Right renal cortex interstitium (tissue), 3 donors: Measurements from ENCODE around the gene MAML1. TPM values are rescaled to one million over a fixed set of nuclear protein-coding genes. Genes with fewer than 3 reads are reported as not detected.
"Not testable (repeated sequence)": the region's sequence is repeated elsewhere in the genome, so short reads cannot be mapped to it uniquely, and the experiment has no call there.

Experiments used
- DNase-seq, 3 donors: peaks; one replicate each; pipeline ENCODE4 v3.0.0-alpha.2; 2013; ENCODE audit warnings: low read depth in 3 of 3, low spot score in 2 of 3
- polyA plus RNA-seq, 3 donors: library from polyadenylated mRNA; unstranded; fragments of 120-200 nt; gene quantifications; one replicate each; pipeline ENCODE4 v1.2.1, GENCODE V29; 2013; ENCODE audit not compliant: insufficient read length in 3 of 3

MAML1 gene
- polyA plus RNA-seq, 3 donors = 35.6 to 39.5 (median 38.1) TPM

GRCh38 chr5:179732918-179733771 lies 523 bp downstream of the MAML1 start:
- DNase-seq = peak in 1 of 3 donors; percentile 24

DNA sequence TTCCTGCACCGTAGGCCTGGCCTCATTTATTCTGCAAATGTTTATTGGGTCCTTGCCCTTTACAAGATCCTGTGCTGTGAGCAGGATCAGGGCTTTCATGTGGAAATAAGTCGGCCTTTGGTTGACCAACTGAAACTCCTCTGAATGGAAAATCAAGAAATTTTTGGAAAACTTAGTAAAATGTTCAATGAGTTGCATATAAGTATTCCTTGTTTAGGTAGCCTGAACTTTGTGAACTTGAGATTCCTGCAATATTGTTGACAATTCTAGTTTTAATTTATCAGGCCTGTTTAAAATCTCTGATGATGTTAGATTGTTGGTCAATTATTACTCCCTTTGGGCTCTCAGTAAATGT lies 1.1 kb downstream of the MAML1 start:
- no peak for DNase-seq

DNA sequence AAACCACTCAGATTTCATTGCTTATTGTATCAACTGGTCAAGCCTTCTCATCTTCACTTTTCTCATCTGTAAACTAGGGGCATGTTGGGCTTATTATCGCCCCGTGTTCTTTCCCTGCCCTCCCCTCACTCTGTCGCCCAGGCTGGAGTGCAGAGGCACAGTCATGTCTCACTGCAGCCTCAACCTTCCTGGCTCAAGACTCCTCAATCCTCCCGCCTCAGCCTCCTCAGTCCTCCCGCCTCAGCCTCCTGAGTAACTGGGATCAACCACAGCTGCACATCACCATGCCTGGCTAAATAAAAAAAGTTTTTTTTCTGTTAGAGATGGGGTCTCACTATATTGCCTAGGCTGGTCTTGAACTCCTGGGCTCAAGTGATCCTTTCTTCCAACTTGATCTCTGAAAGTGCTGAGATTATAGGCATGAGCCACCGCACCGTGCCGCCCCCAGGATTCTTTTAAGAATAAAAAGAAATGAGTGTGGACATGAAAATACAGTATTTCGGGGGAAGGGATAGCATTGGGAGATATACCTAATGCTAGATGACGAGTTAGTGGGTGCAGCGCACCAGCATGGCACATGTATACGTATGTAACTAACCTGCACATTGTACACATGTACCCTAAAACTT lies 2.0 kb downstream of the MAML1 start:
- no peak for DNase-seq

DNA sequence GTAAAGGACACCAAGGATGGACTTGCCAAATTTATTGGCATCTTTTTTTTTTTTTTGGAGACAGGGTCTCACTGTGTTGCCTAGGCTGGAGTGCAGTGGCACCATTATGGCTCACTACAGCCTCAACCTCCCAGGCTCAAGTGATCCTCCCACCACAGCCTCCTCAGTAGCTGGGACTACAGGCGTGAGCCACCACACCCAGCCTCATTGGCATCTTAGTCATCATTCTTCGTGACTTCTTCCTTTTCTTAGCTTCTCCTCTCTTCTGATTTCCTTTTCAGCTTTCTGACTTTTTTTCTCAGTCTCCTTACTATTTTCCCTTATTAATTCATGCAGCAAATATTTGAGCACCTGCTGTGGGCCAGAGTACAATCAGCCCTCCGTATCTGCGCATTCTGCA lies 6.1 kb downstream of the MAML1 start:
- DNase-seq = no peak

DNA sequence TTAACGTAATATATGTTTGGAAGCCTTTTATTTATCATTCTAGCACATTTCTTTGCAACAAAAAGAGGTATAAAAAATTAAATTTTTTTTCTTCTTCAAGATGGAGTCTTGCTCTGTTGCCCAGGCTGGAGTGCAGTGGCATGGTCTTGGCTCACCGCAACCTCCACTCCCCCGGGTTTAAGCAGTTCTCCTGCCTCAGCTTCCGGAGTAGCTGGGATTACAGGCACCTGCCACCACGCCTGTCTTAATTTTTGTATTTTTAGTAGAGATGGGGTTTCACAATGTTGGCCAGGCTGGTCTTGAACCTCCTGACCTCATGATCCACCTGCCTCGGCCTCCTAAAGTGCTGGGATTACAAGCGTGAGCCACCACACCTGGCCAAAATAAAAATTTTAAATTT lies 11.5 kb downstream of the MAML1 start:
- not testable (repeated sequence) for DNase-seq

DNA sequence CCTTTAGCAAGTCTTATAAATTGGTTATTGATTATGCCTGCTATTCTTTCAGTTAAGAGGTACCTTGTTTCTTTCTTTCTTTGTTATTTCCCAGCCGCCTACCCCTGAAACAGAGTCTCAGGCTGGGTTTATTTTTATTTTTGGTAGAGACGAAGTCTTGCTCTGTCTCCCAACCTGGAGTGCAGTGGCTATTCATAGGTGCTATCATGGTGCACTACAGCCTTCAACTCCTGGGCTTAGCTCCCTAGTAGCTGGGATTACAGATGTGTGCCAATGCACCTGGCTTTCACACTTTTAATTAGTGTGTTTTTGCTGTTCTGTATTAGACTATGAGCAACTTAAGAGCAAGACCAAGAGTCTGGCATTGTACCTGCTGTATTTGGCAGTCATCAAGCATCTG lies 14.2 kb downstream of the MAML1 start:
- no peak for DNase-seq

GRCh38 chr5:179747811-179748210 lies 15.2 kb downstream of the MAML1 start:
- DNase-seq = no peak

- DNase-seq = no peak
Measured at GRCh38 chr5:179749857-179750508, 17.4 kb downstream of the MAML1 start.

GRCh38 chr5:179753971-179754370 lies 21.3 kb downstream of the MAML1 start:
- no peak for DNase-seq

DNA sequence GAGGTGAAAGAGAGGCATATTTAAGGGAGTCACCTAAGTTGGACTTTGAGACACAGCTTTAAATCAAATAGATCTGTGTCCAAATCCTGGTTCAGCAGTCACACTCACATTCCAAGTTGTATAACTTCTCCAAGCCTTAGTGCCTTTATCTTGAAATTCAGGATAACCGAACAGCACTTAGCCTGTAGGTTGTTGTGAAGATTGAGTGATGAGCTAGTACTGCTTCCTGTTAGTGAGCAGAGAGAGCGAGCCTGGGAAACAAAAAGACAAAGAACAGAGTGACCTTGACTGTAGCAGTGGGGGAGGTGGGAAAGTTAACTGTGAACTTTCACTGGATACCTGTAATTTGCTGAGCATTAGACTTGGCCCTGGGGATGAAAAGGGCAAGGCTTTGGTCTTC lies 22.4 kb downstream of the MAML1 start:
- no peak for DNase-seq

DNA sequence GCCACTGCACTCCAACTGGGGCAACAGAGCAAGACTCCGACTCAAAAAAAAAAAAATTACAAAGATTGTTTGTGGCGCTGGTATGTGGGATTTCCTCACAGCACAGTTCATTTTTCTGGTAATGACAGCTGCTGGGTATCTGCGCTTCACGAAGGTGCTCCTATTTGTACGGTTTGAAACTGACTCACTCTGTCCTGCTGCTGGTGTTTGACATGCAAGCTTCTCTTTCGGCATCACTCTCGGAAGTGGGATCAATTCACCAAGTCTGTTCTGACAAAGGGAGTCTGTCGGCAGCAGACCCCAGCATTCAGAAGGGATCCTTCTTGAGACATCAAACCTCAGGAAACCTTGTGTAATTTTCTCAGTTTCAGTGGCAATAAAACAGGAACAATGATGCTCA lies 26.3 kb downstream of the MAML1 start:
- no peak for DNase-seq

- DNase-seq = no peak
Measured at GRCh38 chr5:179759581-179760551, 27.2 kb downstream of the MAML1 start.

DNA sequence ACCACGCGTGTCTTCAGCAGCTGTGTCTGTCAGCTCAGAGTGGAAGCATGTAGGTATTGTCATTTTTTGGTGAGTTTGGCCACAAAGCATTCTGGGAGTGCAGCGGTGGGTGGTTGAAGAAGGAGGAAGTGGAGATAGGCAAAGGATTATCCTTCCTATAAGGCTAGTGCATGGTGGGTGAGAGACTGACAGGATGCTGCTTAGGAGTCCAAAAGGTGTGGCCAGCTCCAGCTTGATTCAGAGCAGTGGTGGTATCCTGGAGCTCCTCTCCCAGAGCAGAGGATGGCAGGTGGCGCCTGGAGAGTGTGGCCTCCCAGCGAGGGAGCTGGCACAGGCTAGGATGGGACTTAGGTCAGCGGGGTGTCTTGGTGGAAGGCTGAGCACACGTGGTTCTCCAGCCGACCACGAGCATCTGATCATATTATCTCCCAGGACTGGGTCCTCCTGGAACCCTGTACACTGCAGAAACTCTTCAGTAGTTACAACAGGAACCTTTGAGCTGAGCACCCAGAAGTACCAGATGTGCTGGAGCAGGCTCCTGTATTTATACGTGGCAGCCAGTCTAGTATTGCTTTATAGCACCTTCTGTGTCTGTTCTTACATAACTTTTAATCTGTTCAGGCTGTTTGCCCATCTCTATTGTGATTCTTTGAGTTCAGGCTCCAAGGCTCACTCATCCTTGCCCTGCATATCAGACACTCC lies 29.6 kb downstream of the MAML1 start:
- no peak for DNase-seq

GRCh38 chr5:179762781-179763176 lies 30.2 kb downstream of the MAML1 start:
- DNase-seq = no peak

DNA sequence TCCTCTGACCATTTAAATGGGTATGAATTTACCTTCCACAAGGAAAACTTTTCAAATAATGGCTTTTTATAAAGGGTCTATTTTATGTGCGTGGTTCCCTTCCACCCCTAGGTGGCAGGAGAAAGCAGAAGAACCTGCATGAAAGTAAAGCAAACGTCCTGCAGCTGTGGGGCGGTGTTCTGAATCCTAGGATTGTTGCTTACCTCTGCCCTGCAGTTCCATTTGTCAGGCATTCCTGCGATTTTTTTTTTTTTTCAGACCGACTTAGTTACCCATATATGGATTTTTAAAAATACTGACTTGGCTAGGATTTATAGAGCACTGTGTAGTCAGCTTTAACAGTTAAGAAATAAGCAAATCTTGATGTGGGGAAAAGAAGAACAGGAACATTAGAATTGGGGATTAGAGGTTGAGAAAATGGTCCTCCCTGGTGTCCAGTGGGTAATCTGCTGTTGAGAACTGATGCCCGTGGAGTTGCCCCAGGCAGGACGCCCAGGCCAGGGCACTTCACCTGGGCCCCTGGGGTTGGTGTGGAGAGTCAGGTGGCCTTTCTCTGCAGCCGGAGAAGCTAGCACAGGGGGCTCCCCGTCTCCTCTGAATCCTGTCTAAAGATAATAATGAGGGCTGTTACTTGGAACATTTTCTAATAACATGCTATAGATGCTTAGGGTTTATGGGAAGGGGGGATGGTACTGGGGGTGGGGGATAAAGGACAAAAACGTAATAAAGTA lies 30.8 kb downstream of the MAML1 start:
- DNase-seq = peak; percentile 38 to 64 (median 56)

GRCh38 chr5:179764056-179764455 lies 31.4 kb downstream of the MAML1 start:
- DNase-seq = no peak

DNA sequence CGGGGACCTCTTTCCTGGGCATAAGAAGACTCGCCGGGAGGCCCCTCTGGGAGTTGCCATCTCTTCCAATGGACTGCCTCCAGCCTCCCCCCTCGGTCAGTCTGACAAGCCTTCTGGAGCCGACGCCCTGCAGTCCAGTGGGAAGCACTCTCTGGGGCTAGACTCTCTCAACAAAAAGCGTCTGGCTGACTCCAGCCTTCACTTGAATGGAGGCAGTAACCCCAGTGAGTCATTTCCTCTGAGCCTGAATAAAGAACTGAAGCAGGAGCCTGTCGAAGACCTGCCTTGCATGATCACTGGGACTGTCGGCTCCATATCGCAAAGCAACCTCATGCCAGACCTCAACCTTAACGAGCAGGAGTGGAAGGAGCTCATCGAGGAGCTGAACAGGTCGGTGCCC lies 32.8 kb downstream of the MAML1 start:
- DNase-seq = no peak

DNA sequence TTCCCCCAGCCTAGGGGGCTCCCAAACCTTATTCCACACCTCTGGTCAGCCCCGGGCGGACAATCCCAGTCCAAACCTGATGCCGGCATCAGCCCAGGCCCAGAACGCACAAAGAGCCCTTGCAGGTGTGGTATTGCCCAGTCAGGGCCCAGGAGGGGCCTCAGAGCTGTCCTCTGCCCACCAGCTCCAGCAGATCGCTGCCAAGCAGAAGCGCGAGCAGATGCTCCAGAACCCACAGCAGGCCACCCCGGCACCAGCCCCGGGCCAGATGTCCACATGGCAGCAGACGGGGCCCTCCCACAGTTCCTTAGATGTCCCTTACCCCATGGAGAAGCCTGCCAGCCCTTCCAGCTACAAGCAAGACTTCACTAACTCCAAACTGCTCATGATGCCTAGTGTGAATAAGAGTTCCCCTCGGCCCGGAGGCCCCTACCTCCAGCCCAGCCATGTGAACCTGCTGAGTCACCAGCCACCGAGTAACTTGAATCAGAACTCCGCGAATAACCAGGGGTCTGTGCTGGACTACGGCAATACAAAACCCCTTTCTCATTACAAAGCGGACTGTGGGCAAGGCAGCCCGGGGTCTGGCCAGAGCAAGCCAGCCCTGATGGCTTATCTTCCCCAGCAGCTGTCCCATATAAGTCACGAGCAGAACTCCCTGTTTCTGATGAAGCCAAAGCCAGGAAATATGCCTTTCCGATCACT lies 33.6 kb downstream of the MAML1 start:
- no peak for DNase-seq
